Measurements from ENCODE around the gene KLHL6.
A peak's percentile ranks its signal among the peaks of the same experiment; 100 is the strongest.
"Not testable (repeated sequence)": the region's sequence is repeated elsewhere in the genome, so short reads cannot be mapped to it uniquely, and the experiment has no call there.

Gene KLHL6

GRCh38 chr3:183528758-183529157, 26.7 kb downstream of the KLHL6 start:
- DNase-seq = not testable (repeated sequence)

GRCh38 chr3:183527428-183528379, 27.8 kb downstream of the KLHL6 start:
- no peak for DNase-seq

- no peak for DNase-seq
Measured at GRCh38 chr3:183526838-183527427, 28.6 kb downstream of the KLHL6 start.

GRCh38 chr3:183524476-183524875, 31.0 kb downstream of the KLHL6 start:
- no peak for DNase-seq

GRCh38 chr3:183520741-183521556, 34.6 kb downstream of the KLHL6 start:
- not testable (repeated sequence) for DNase-seq

GRCh38 chr3:183520295-183520694, 35.2 kb downstream of the KLHL6 start:
- DNase-seq = not testable (repeated sequence)

GRCh38 chr3:183519891-183520290, 35.6 kb downstream of the KLHL6 start:
- no peak for DNase-seq

- DNase-seq = peak in 1 of 6 experiments; percentile 9
Measured at GRCh38 chr3:183518491-183519251, 36.8 kb downstream of the KLHL6 start.

GRCh38 chr3:183517607-183518006, 37.9 kb downstream of the KLHL6 start:
- DNase-seq = no peak

GRCh38 chr3:183515968-183516851, 39.3 kb downstream of the KLHL6 start:
- peak; percentile 45 to 84 (median 63) for DNase-seq

GRCh38 chr3:183514021-183514420, 41.5 kb downstream of the KLHL6 start:
- DNase-seq = no peak

GRCh38 chr3:183513046-183513706, 42.3 kb downstream of the KLHL6 start:
- DNase-seq = peak; percentile 35 to 78 (median 56)

- DNase-seq = not testable (repeated sequence)
Measured at GRCh38 chr3:183511286-183512131, 44.0 kb downstream of the KLHL6 start.

GRCh38 chr3:183508821-183509220, 46.7 kb downstream of the KLHL6 start:
- DNase-seq = no peak

- no peak for DNase-seq
Measured at GRCh38 chr3:183507551-183507950, 48.0 kb downstream of the KLHL6 start.

GRCh38 chr3:183506674-183507320, 48.7 kb downstream of the KLHL6 start:
- DNase-seq = no peak

- DNase-seq = no peak
Measured at GRCh38 chr3:183504597-183504996, 50.9 kb downstream of the KLHL6 start.

- no peak for DNase-seq
Measured at GRCh38 chr3:183503746-183504145, 51.8 kb downstream of the KLHL6 start.

Measured in stimulated activated naive CD4-positive, alpha-beta T cell (primary cell).